Testis (tissue), 2 donors: Measurements from ENCODE around the gene GMCL2.

ENCODE experiments used
- POLR2A ChIP-seq: fragments of 450-650 bp; IDR thresholded peaks from one replicate; pipeline ENCODE4 v1.6.1; 2017; ENCODE audit warnings: antibody characterized with exemption, mild to moderate bottlenecking, moderate library complexity
- TF ChIP-seq, protein P1 (sequence below), 3 experiments: fragments of 450-650 bp in 2 of 3; fragments of 200-600 bp in 1 of 3; sonication (generic) in 1 of 3; IDR thresholded peaks; one replicate each; pipeline ENCODE4 v1.5.1; 2016 to 2019; ENCODE audit warnings: antibody characterized with exemption in 3 of 3, mild to moderate bottlenecking in 2 of 3, moderate library complexity in 1 of 3

DNA sequence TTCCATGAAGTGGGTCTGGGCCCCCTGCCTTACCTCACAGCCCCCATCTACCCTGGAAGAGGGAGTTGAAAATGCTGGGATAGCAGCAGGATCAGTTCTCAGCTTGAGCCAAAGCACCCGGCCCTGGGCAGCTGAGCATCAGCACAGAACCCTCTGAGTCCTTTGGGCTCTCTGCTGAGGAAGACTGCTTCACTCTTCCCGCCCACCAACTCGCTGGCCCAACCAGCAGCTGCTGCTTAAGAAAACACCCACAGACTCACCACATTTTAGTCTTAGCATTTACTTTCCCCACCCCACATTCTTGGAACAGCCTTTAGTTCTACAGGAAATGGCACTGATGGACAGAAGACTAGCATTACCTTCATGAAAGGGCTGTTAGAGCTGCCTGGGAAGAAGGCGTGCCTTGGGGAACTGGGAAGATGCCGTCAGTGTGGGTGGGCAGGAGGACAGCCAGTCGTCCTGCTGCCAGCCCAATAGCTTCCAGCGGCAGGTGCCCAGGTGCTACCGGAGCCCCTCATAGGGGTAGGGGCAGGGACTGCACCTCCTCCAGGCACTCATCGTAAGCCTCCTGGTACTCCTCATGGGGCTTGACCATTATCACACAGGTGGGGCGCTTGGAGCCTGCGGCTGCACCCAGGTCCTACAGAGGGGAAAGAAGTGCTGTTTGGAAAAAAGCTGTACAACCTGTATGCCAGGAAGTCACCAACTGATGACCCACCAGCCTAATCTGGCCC, 37.8 kb downstream of the GMCL2 start:
- TF ChIP-seq, protein P1, sequence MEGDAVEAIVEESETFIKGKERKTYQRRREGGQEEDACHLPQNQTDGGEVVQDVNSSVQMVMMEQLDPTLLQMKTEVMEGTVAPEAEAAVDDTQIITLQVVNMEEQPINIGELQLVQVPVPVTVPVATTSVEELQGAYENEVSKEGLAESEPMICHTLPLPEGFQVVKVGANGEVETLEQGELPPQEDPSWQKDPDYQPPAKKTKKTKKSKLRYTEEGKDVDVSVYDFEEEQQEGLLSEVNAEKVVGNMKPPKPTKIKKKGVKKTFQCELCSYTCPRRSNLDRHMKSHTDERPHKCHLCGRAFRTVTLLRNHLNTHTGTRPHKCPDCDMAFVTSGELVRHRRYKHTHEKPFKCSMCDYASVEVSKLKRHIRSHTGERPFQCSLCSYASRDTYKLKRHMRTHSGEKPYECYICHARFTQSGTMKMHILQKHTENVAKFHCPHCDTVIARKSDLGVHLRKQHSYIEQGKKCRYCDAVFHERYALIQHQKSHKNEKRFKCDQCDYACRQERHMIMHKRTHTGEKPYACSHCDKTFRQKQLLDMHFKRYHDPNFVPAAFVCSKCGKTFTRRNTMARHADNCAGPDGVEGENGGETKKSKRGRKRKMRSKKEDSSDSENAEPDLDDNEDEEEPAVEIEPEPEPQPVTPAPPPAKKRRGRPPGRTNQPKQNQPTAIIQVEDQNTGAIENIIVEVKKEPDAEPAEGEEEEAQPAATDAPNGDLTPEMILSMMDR (IDR thresholded peaks at IDR 0.05), result no peak
- TF ChIP-seq POLR2A, result no peak
